HepG2 (cell line): Measurements from ENCODE around the gene EPHA2. TPM values are rescaled to one million over a fixed set of nuclear protein-coding genes. Genes with fewer than 3 reads are reported as not detected.
A peak's percentile ranks its signal among the peaks of the same experiment; 100 is the strongest.

Source experiments
- ARHGAP35 ChIP-seq: sonication (generic); formaldehyde crosslinking; IDR thresholded peaks from 2 replicates; pipeline ENCODE4 v1.9.0; 2022; ENCODE audit warnings: mild to moderate bottlenecking, inconsistent platforms, moderate library complexity, missing genetic modification reagents, borderline replicate concordance
- BATF2 ChIP-seq: sonication (generic); formaldehyde crosslinking; IDR thresholded peaks from 2 replicates; pipeline ENCODE4 v1.8.0; 2022; ENCODE audit warnings: mild to moderate bottlenecking, missing genetic modification reagents, moderate library complexity
- ETS1 ChIP-seq: sonication (generic); formaldehyde crosslinking; IDR thresholded peaks from 2 replicates; pipeline ENCODE4 v1.4.0; 2020; ENCODE audit warnings: missing genetic modification reagents
- FOSL2 ChIP-seq: sonication (generic); formaldehyde crosslinking; IDR thresholded peaks from 2 replicates; pipeline ENCODE4 v1.4.0; 2020; ENCODE audit warnings: missing genetic modification reagents
- FOXJ3 ChIP-seq: sonication (generic); formaldehyde crosslinking; IDR thresholded peaks from 2 replicates; pipeline ENCODE4 v1.4.0; 2020; ENCODE audit warnings: missing genetic modification reagents, mild to moderate bottlenecking, borderline replicate concordance
- FOXK2 ChIP-seq: fragments of 450-650 bp; IDR thresholded peaks from 2 replicates; pipeline ENCODE4 v1.6.1; 2016
- GZF1 ChIP-seq: sonication (generic); formaldehyde crosslinking; IDR thresholded peaks from 2 replicates; pipeline ENCODE4 v1.5.1; 2020; ENCODE audit warnings: mild to moderate bottlenecking, missing genetic modification reagents
- HMGA1 ChIP-seq: sonication (generic); formaldehyde crosslinking; conservative IDR thresholded peaks from 2 replicates; pipeline ENCODE4 v1.4.0; 2020; ENCODE audit warnings: missing genetic modification reagents
- MEIS2 ChIP-seq: sonication (generic); formaldehyde crosslinking; IDR thresholded peaks from 2 replicates; pipeline ENCODE4 v1.9.0; 2021; ENCODE audit warnings: mild to moderate bottlenecking, missing genetic modification reagents
- NR3C1 ChIP-seq: sonication (generic); formaldehyde crosslinking; IDR thresholded peaks from 2 replicates; pipeline ENCODE4 v1.4.0; 2020; ENCODE audit warnings: missing genetic modification reagents
- PAF1 ChIP-seq: IDR thresholded peaks from 2 replicates; pipeline ENCODE4 v1.6.1; 2016; ENCODE audit warnings: missing genetic modification reagents, missing compliant biosample characterization
- PHF20 ChIP-seq: sonication (generic); formaldehyde crosslinking; IDR thresholded peaks from 2 replicates; pipeline ENCODE4 v1.5.0; 2020; ENCODE audit warnings: mild to moderate bottlenecking, missing genetic modification reagents
- PRDM4 ChIP-seq: sonication (generic); formaldehyde crosslinking; IDR thresholded peaks from 2 replicates; pipeline ENCODE4 v1.9.0; 2021; ENCODE audit warnings: missing genetic modification reagents, borderline replicate concordance
- RBAK ChIP-seq: sonication (generic); formaldehyde crosslinking; IDR thresholded peaks from 2 replicates; pipeline ENCODE4 v1.5.1; 2020; ENCODE audit warnings: mild to moderate bottlenecking, missing genetic modification reagents
- SALL2 ChIP-seq: sonication (generic); formaldehyde crosslinking; IDR thresholded peaks from 2 replicates; pipeline ENCODE4 v1.8.1; 2023; ENCODE audit warnings: mild to moderate bottlenecking, missing genetic modification reagents, inconsistent platforms
- SAP130 ChIP-seq: IDR thresholded peaks from 2 replicates; pipeline ENCODE4 v1.6.1; 2016; ENCODE audit warnings: low read depth
- SP1 ChIP-seq, 2 experiments: fragments of 450-650 bp in 1 of 2; sonication (generic) in 1 of 2; formaldehyde crosslinking in 1 of 2; IDR thresholded peaks; 2 replicates each; pipeline versions ENCODE4 v1.4.0 to v1.6.1; 2016 to 2020; ENCODE audit warnings: missing genetic modification reagents in 1 of 2
- TARDBP ChIP-seq: sonication (generic); formaldehyde crosslinking; IDR thresholded peaks from 2 replicates; pipeline ENCODE4 v1.8.0; 2022; ENCODE audit warnings: mild to moderate bottlenecking, missing genetic modification reagents
- TEF ChIP-seq: sonication (generic); formaldehyde crosslinking; IDR thresholded peaks from 2 replicates; pipeline ENCODE4 v1.5.0; 2020; ENCODE audit warnings: missing genetic modification reagents
- TGIF2 ChIP-seq: IDR thresholded peaks from 2 replicates; pipeline ENCODE4 v1.6.1; 2016; ENCODE audit warnings: control low read depth, missing compliant biosample characterization
- U2AF2 ChIP-seq: fragments of 200-400 bp; formaldehyde crosslinking; IDR thresholded peaks from 2 replicates; pipeline ENCODE4 v1.6.1; 2017; ENCODE audit warnings: low read depth, mild to moderate bottlenecking, low read length
- ZIK1 ChIP-seq: sonication (generic); formaldehyde crosslinking; IDR thresholded peaks from 2 replicates; pipeline ENCODE4 v1.5.0; 2020; ENCODE audit warnings: mild to moderate bottlenecking, low read depth, missing genetic modification reagents, borderline replicate concordance
- ZNF563 ChIP-seq: sonication (generic); formaldehyde crosslinking; IDR thresholded peaks from 2 replicates; pipeline ENCODE4 v1.8.0; 2022; ENCODE audit warnings: mild to moderate bottlenecking, moderate library complexity, missing genetic modification reagents
- ZNF614 ChIP-seq: IDR thresholded peaks from 2 replicates; pipeline ENCODE4 v1.6.1; 2018; ENCODE audit warnings: missing biosample characterization, missing genetic modification reagents, inconsistent platforms, borderline replicate concordance
- ZNF737 ChIP-seq: sonication (generic); formaldehyde crosslinking; IDR thresholded peaks from 2 replicates; pipeline ENCODE4 v1.5.0; 2020; ENCODE audit warnings: missing genetic modification reagents, mild to moderate bottlenecking, borderline replicate concordance
- ZZZ3 ChIP-seq: sonication (generic); formaldehyde crosslinking; IDR thresholded peaks from 2 replicates; pipeline ENCODE4 v1.4.0; 2020; ENCODE audit warnings: missing genetic modification reagents, mild to moderate bottlenecking, borderline replicate concordance
- polyA plus RNA-seq, 8 experiments: library from polyadenylated mRNA; depleted of rRNA in 3 of 8; stranded (reverse) in 7 of 8; unstranded in 1 of 8; fragments of >200 nt; fragmentation: Illumina TruSeq in 4 of 8; extraction: Trizol in 4 of 8; gene quantifications; 2 replicates each; pipeline versions ENCODE4 v1.2.1 to v1.2.3, GENCODE V29; 2011 to 2016; ENCODE audit warnings: low read depth in 4 of 8, missing spikeins in 1 of 8, mixed read lengths in 1 of 8; ENCODE audit not compliant: insufficient read depth in 1 of 8
- total RNA-seq, 5 experiments: library from RNA; depleted of rRNA; stranded (reverse); fragments of >200 nt; fragmentation: Illumina TruSeq; extraction: Trizol; gene quantifications; 2 replicates each; pipeline ENCODE4 v1.2.3, GENCODE V29; 2016; ENCODE audit warnings: low read depth in 1 of 5

The EPHA2 gene
- total and polyA plus RNA-seq, 2 of the 13 experiments (the other 11 are each of a cell fraction or from before 2014, with no cell fraction given), result 33.6 to 53.6 TPM

- TF ChIP-seq SP1 (IDR thresholded peaks at IDR 0.05) (no peak), SP1 (CRISPR knock-in tag; IDR thresholded peaks at IDR 0.05) (peak; percentile 44; the same call in 1 of the 2 replicates), SALL2 (CRISPR knock-in tag) (peak; percentile 70; the same call in 1 of the 2 replicates), TARDBP (no peak), PAF1 (no peak), ARHGAP35 (CRISPR knock-in tag) (no peak), HMGA1 (no peak), FOXK2 (no peak), ZIK1 (CRISPR knock-in tag) (no peak), NR3C1 (CRISPR knock-in tag) (no peak), RBAK (CRISPR knock-in tag) (no peak), ETS1 (CRISPR knock-in tag) (no peak), ZZZ3 (no peak), TGIF2 (CRISPR knock-in tag) (no peak), FOSL2 (peak; percentile 96), ZNF614 (CRISPR knock-in tag) (peak; percentile 67; the same call in 1 of the 2 replicates), FOXJ3 (CRISPR knock-in tag) (0 out of 2 replicates have a peak, but pooled peaks have one; percentile 30), U2AF2 (no peak), PHF20 (CRISPR knock-in tag) (peak; percentile 29; the same call in 1 of the 2 replicates), SAP130 (CRISPR knock-in tag) (peak; percentile 95), BATF2 (CRISPR knock-in tag) (no peak), TEF (CRISPR knock-in tag) (no peak), GZF1 (CRISPR knock-in tag) (no peak), ZNF737 (no peak), MEIS2 (0 out of 2 replicates have a peak, but pooled peaks have one; percentile 33), PRDM4 (CRISPR knock-in tag) (no peak), ZNF563 (CRISPR knock-in tag) (no peak)
These were observed 8.6 kb upstream of the EPHA2 start (continued) for GRCh38 chr1:16164213-16165072.
